ENCODE results near the gene MED16.
"Not testable (repeated sequence)": the region's sequence is repeated elsewhere in the genome, so short reads cannot be mapped to it uniquely, and the experiment has no call there.

The MED16 gene

DNA sequence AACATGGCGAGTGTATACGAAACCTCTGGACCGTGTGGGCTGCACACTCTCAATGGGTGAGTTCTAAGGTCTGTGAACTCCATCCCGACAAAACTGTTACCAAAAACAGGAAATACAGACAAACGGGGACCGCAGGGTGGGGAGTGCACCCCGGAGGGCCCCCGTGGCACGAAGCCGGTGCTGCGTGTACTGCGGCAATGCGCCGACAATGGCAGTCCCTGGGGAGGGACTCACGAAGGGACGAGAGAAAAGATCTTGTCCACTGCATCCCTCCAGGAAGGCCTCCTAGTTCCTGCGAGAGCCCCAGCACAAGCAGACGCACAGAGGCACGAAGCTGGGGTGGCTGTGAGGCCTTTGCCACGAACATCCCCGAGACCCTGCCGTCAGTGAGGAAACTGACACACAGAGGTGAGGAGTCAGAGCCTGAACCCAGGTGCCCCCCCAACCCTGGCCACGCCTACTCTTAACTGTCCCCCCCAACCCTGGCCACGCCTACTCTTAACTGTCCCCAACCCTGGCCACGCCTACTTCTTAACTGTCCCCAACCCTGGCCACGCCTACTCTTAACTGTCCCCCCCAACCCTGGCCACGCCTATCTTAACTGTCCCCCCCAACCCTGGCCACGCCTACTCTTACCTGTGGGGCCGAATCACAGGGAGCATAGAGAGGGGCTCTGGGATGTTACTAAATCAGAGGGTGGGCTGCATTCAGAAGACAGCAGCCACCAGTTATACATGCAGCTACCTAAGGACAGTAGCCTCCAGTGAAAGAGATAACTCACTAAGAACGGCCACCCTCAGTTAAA is 4.2 kb downstream of the MED16 start:
- DNase-seq (ENCODE audit: low spot score) = no peak

DNA sequence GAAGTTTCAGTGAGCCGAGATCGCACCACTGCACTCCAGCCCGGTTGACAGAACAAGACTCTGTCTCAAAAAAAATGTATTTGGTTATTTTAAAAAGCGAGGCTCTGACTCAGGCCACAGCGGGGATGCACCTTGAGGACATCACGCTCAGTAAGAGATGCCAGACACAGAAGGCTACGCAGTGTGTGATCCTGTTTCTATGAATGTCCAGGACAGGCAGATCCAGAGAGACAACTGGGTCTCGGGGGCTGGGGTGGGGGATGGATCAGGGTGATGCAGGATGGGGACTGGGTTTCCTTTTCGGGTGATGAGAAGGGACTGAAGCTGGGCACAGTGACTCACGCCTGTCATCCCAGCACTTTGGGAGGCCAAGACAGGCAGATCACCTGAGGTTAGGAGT is 5.4 kb downstream of the MED16 start:
- DNase-seq (ENCODE audit: low spot score) = no peak

DNA sequence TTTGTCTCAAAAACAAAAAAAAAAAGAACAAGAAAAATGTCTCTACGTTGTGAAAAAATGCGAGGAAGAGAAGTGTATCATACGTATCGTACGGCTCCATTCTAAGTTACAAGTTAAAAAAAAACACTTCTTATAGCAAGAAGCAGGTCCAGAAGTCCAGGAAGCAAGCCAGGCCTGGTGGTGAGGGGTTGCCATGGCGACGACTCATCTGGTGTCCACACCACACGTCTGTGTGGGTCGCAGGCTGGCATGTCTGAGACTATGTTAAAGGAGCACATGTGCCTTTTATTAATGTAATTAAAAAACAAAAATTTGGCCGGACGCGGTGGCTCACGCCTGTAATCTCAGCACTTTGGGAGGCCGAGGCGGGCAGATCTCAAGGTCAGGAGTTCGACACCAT is 5.9 kb downstream of the MED16 start:
- no peak for DNase-seq (ENCODE audit: low spot score)

GRCh38 chr19:885536-886224 is 7.3 kb downstream of the MED16 start:
- no peak for DNase-seq (ENCODE audit: low spot score)

GRCh38 chr19:884420-885211 is 8.4 kb downstream of the MED16 start:
- DNase-seq (ENCODE audit: low spot score) = no peak

GRCh38 chr19:883661-884211 is 9.3 kb downstream of the MED16 start:
- no peak for DNase-seq (ENCODE audit: low spot score)

DNA sequence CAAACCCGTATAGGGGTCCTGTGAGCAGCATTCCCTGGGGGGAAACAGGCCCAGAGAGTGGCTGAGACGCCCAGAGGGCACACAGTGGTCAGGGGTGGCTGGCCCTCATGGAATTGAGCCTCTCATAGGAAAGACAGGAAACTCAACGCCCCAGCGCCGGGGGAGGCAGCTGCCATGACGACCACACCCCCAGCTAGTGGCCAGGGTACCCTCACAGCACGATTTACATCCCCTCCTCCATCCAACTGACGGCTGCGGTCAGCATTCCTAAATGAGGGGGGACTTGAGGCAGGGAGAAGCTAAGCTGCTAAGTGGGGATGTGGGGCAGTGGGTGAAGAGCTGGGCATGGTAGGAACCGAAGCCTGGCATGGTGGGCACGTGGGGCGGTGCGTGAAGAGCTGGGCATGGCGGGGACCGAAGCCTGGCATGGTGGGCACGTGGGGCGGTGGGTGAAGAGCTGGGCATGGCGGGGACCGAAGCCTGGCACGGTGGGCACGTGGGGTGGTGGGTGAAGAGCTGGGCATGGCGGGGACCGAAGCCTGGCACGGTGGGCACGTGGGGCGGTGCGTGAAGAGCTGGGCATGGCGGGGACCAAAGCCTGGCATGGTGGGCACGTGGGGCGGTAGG is 10.0 kb downstream of the MED16 start:
- no peak for DNase-seq (ENCODE audit: low spot score)

DNA sequence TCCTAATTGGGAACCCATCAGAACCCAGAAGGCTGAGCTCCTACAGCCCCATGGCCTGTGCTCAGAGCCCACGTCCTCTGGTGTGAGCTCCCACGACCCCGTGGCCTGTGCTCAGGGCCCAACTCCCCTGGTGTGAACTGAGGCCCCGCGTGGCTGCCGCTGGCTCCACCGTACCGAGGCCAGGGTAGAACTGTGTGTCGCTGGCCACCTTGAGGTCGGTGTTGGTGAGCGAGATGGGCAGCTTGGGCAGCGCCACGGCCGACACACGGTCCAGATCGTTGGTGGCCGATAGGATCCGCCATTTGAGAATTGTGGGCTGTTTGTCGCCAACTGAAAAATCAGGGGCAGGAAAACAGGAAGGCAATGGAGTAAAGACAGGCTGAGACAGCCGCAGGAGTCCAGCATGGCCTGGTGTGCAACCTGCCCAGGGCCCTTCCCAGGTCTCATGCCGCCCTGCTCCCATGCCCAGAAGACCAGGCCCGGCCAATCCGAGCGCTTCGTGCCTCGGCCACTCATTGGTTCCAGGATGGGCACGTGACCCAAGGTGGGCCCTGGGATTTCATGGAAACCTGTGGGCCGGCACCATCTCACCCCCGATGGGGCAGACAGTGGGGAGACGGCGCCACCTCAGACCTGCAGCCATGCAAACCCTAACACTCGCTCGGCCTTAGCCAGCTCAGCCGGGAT is 11.5 kb downstream of the MED16 start:
- no peak for DNase-seq (ENCODE audit: low spot score)

DNA sequence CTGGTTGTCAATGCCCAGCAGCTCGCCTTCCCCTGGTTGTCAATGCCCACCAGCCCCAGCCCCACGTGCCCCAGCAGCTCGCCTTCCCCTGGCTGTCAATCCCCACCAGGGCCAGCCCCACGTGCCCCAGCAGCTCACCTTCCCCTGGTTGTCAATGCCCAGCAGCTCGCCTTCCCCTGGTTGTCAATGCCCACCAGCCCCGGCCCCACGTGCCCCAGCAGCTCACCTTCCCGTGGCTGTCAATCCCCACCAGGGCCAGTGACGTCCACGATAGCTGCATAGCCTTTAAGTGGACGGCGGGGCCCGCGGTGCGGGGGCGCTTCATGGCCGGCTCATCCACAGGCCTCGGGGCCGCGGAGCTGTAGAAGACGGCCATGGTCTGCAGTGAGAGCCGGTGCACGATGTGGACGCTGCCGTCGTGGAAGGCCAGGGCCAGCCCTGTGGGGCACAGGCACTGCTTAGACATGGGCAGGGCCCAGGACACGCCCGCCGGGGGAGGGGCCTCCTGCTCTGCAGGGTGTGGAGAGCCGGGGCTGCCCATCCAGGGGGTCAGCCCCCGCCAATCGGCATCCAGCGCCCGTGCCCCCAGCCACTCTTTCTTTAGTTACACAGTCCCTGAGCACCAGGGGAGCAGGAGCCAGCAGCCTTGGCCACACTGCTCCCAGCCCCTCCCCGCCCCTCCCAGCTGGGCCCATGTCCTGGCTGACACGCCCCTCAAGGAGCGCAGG is 13.1 kb downstream of the MED16 start:
- no peak for DNase-seq (ENCODE audit: low spot score)

DNA sequence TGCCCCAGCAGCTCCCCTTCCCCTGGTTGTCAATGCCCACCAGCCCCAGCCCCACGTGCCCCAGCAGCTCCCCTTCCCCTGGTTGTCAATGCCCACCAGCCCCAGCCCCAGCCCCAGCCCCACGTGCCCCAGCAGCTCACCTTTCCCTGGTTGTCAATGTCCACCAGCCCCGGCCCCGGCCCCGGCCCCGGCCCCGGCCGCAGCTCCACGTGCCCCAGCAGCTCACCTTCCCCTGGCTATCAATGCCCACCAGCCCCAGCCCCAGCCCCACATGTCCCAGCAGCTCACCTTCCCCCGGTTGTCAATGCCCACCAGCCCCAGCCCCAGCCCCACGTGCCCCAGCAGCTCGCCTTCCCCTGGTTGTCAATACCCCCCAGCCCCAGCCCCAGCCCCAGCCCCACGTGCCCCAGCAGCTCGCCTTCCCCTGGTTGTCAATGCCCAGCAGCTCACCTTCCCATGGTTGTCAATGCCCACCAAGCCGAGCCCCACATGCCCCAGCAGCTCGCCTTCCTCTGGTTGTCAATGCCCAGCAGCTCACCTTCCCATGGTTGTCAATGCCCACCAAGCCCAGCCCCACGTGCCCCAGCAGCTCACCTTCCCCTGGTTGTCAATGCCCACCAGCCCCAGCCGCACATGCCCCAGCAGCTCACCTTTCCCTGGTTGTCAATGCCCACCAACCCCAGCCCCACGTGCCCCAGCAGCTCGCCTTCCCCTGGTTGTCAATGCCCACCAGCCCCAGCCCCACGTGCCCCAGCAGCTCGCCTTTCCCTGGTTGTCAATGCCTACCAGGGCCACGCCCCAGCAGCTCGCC is 14.0 kb downstream of the MED16 start:
- not testable (repeated sequence) for DNase-seq (ENCODE audit: low spot score)

DNA sequence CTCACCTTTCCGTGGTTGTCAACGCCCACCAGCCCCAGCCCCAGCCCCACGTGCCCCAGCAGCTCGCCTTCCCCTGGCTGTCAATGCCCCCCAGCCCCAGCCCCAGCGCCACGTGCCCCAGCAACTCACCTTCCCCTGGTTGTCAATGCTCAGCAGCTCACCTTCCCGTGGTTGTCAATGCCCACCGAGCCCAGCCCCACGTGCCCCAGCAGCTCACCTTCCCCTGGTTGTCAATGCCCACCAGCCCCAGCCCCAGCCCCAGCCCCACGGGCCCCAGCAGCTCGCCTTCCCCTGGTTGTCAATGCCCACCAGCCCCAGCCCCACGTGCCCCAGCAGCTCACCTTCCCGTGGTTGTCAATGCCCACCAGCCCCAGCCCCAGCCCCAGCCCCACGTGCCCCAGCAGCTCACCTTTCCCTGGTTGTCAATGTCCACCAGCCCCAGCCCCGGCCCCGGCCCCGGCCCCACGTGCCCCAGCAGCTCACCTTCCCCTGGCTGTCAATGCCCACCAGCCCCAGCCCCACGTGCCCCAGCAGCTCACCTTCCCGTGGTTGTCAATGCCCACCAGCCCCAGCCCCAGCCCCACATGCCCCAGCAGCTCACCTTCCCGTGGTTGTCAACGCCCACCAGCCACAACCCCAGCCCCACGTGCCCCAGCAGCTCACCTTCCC is 14.9 kb downstream of the MED16 start:
- DNase-seq (ENCODE audit: low spot score) = not testable (repeated sequence)

GRCh38 chr19:876780-877314 is 16.1 kb downstream of the MED16 start:
- no peak for DNase-seq (ENCODE audit: low spot score)

DNA sequence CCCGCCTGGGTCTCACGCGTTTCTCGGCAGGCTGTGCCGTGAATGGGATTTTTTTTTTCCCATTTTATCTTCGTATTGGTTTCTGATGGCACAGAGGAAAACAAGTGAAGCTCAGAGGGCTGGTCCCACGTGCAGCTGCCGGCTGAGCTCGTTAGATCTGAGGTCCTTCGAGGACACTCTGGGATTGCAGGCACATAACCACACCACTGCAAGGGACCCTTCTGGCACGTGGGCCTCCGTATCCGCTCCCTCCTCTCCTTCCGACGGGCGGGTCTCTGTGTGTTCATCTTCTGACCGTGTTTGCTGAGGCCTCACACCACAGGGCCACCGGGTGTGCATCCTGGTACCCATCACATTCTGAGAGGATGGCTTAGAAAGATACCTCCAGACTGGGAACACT is 16.9 kb downstream of the MED16 start:
- DNase-seq (ENCODE audit: low spot score) = no peak

GRCh38 chr19:875265-875879 is 17.6 kb downstream of the MED16 start:
- no peak for DNase-seq (ENCODE audit: low spot score)

GRCh38 chr19:873561-874041 is 19.4 kb downstream of the MED16 start:
- no peak for DNase-seq (ENCODE audit: low spot score)

DNA sequence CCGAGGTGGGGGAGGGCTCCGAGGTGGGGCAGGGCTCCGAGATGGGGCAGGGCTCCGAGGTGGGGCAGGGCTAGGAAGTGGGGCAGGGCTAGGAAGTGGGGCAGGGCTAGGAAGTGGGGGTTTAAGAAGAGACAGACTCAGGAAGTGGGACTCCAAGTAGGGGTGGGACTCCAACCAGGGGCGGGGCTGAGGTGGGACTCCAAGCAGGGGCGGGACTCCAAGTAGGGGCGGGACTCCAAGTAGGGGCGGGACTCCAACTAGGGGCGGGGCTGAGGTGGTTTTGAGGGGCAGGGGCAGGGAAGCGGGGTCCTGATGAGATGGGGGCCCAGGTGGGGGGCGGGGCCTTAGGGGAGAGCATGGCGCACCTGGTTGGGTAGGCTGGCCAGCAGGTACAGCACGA is 19.9 kb downstream of the MED16 start:
- no peak for DNase-seq (ENCODE audit: low spot score)

DNA sequence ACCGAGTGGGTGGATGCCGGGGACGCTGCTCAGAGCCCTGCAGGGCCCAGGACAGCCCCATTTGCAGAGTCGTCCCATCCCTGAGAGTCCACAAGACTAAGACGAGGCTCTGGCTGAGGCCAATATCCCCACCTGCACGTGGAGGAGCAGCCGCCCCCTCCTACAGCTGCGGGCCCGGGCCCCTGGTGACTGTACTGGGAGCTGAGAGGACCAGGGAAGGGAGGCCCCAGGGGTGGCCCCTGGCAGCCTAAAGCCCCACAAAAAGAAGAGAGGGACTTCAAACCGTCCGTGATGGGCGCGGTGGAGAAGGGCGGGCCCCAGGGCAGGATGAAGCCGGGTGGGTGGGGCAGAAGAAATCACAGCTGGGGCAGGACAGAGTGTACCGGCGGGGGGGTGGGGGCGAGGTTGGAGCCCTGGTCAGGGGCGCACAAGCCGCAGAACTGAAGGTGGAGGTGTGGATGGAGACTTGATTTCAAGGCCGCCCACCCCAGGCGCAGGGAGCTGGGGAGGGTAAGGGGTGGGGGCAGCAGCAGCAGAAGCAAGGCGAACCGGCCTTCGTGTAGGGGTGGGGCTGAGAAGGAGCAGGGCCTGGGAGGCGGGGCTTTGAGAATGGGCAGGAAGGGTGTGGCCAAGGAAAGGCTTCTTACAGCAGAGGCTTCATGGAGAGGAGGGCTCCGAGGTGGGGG is 20.6 kb downstream of the MED16 start:
- DNase-seq (ENCODE audit: low spot score) = no peak
